DOHH2 (cell line): ENCODE data around the gene PML.

ENCODE experiments used
- H3F3A ChIP-seq: fragments of 200-600 bp; sonication (generic), shearing (Covaris generic); 2 replicates; pipeline ENCODE4 v1.6.0; 2016; ENCODE audit warnings: antibody characterized with exemption, mild to moderate bottlenecking; ENCODE audit not compliant: control insufficient read depth, insufficient read depth
- H3K27ac ChIP-seq: fragments of 200-600 bp; sonication (generic); 2 replicates; pipeline ENCODE4 v1.5.1; 2014; ENCODE audit warnings: low read depth, mild to moderate bottlenecking, low read length, moderate library complexity
- H3K27me3 ChIP-seq: fragments of 200-600 bp; sonication (generic); 2 replicates; pipeline ENCODE4 v1.6.1; 2014; ENCODE audit warnings: mild to moderate bottlenecking, low read length, mixed read lengths; ENCODE audit not compliant: control insufficient read depth
- H3K36me3 ChIP-seq: fragments of 200-600 bp; sonication (generic); 2 replicates; pipeline ENCODE4 v1.6.1; 2014; ENCODE audit warnings: mild to moderate bottlenecking, low read length, moderate library complexity, mixed read lengths; ENCODE audit not compliant: control insufficient read depth
- H3K4me1 ChIP-seq: fragments of 200-600 bp; sonication (generic); 2 replicates; pipeline ENCODE4 v1.6.1; 2014; ENCODE audit warnings: mild to moderate bottlenecking, low read length, mixed read lengths; ENCODE audit not compliant: control insufficient read depth
- H3K4me2 ChIP-seq: fragments of 200-600 bp; sonication (generic); 2 replicates; pipeline ENCODE4 v1.6.0; 2014; ENCODE audit warnings: mild to moderate bottlenecking, low read length, moderate library complexity
- H3K4me3 ChIP-seq: fragments of 200-600 bp; sonication (generic); 2 replicates; pipeline ENCODE4 v1.5.1; 2014; ENCODE audit warnings: mild to moderate bottlenecking, low read length, mixed read lengths
- H3K79me2 ChIP-seq: fragments of 200-600 bp; sonication (generic); 2 replicates; pipeline ENCODE4 v1.6.1; 2014; ENCODE audit warnings: mild to moderate bottlenecking, low read length, mixed read lengths; ENCODE audit not compliant: control insufficient read depth
- H3K9me2 ChIP-seq: fragments of 200-600 bp; sonication (generic); replicated peaks from 2 replicates; pipeline ENCODE4 v1.6.1; 2014; ENCODE audit warnings: mild to moderate bottlenecking, low read length, mixed read lengths; ENCODE audit not compliant: control insufficient read depth
- H3K9me3 ChIP-seq: fragments of 200-600 bp; sonication (generic); 2 replicates; pipeline ENCODE4 v1.6.1; 2014; ENCODE audit warnings: antibody characterized with exemption, low read length, mixed read lengths; ENCODE audit not compliant: control insufficient read depth, insufficient read depth
- H4K20me1 ChIP-seq: fragments of 200-600 bp; sonication (generic); 2 replicates; pipeline ENCODE4 v1.6.0; 2014; ENCODE audit warnings: low read depth, mild to moderate bottlenecking, antibody characterized with exemption, low read length, moderate library complexity; ENCODE audit not compliant: control insufficient read depth, insufficient read depth
- CTCF ChIP-seq: fragments of 200-600 bp; sonication (generic); IDR thresholded peaks from one replicate; pipeline ENCODE4 v1.5.1; 2014; ENCODE audit warnings: antibody characterized with exemption, mild to moderate bottlenecking, low read depth, low read length; ENCODE audit not compliant: poor library complexity, severe bottlenecking
- EZH2phosphoT487 ChIP-seq: fragments of 200-600 bp; sonication (generic); IDR thresholded peaks from 2 replicates; pipeline ENCODE4 v1.6.1; 2017; ENCODE audit warnings: borderline replicate concordance, mild to moderate bottlenecking, antibody characterized with exemption, low read length, moderate library complexity, mixed read lengths

PML gene

DNA sequence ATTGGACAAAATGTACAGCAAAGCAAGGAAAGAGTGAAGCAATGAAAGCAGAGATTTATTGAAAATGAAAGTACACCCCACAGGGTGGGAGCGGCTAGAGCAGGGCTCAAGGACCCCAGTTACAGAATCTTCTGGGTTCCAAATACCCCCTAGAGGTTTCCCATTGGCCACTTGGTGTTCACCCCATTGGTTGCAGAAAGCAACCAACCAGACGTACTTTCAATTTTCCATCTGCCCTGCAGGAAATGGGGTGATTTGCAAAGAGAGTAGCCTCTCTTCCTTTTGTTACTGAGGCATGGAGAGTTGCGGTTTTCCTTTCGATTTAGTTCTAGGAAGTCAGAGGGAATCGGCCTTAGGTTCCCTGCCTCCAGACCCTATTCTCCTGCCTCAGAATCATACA, 2.4 kb downstream of the PML start:
- H3K9me2 ChIP-seq = no peaks in the 10 kb centered on the region
- H3K4me3 ChIP-seq = peak overlapping the region; percentile 44
- no peaks in the 10 kb centered on the region for H3K36me3 ChIP-seq
- no peaks in the 10 kb centered on the region for H3K9me3 ChIP-seq
- H3K4me1 ChIP-seq = peaks cover 39% of the 10 kb centered on the region
- no peak overlapping the region for H3K27ac ChIP-seq
- no peak for TF ChIP-seq EZH2phosphoT487
- TF ChIP-seq CTCF = no peak
- no peaks in the 10 kb centered on the region for H3F3A ChIP-seq
- no peaks in the 10 kb centered on the region for H3K27me3 ChIP-seq
- H3K4me2 ChIP-seq = peak overlapping the region; percentile 95
- no peaks in the 10 kb centered on the region for H4K20me1 ChIP-seq
- peaks cover 12% of the 10 kb centered on the region for H3K79me2 ChIP-seq

GRCh38 chr15:73997986-73998385, 3.5 kb downstream of the PML start:
- no peaks in the 10 kb centered on the region for H3K9me3 ChIP-seq
- no peak overlapping the region for H3K4me3 ChIP-seq
- peaks cover 33% of the 10 kb centered on the region for H3K4me1 ChIP-seq
- H3K4me2 ChIP-seq = no peak overlapping the region
- H4K20me1 ChIP-seq = no peaks in the 10 kb centered on the region
- H3K27me3 ChIP-seq = no peaks in the 10 kb centered on the region
- H3K79me2 ChIP-seq = peaks cover 12% of the 10 kb centered on the region
- TF ChIP-seq CTCF (no peak), EZH2phosphoT487 (no peak)
- H3K27ac ChIP-seq = no peak overlapping the region
- H3K9me2 ChIP-seq = no peaks in the 10 kb centered on the region
- no peaks in the 10 kb centered on the region for H3K36me3 ChIP-seq
- H3F3A ChIP-seq = no peaks in the 10 kb centered on the region

GRCh38 chr15:74006774-74007639, 12.5 kb downstream of the PML start:
- Histone ChIP-seq H3F3A (no peaks in the 10 kb centered on the region), H3K9me2 (no peaks in the 10 kb centered on the region), H3K4me3 (no peak overlapping the region), H3K27me3 (no peaks in the 10 kb centered on the region), H3K79me2 (no peaks in the 10 kb centered on the region), H4K20me1 (no peaks in the 10 kb centered on the region), H3K4me2 (peak overlapping the region; percentile 40; the same call in 1 of the 2 replicates), H3K9me3 (no peaks in the 10 kb centered on the region; the same call in 1 of the 2 replicates), H3K27ac (no peak overlapping the region), H3K4me1 (peaks cover 18% of the 10 kb centered on the region), H3K36me3 (peaks cover 5% of the 10 kb centered on the region; the same call in 1 of the 2 replicates)
- TF ChIP-seq CTCF (no peak), EZH2phosphoT487 (no peak)
